GM06990 (cell line): ENCODE measurements around the gene TSPAN3.

Source experiments
- DNase-seq: peaks from one replicate; pipeline ENCODE4 v3.0.0-alpha.2; 2011; ENCODE audit not compliant: insufficient read length; ENCODE audit errors: extremely low read depth
- H3K27me3 ChIP-seq: replicated peaks from 2 replicates; pipeline ENCODE4 v1.6.0; 2011; ENCODE audit warnings: low read length; ENCODE audit not compliant: control insufficient read depth, insufficient read depth
- H3K36me3 ChIP-seq: 2 replicates; pipeline ENCODE4 v1.5.1; 2011; ENCODE audit warnings: low read length; ENCODE audit not compliant: control insufficient read depth, insufficient read depth
- H3K4me3 ChIP-seq: replicated peaks from 2 replicates; pipeline ENCODE4 v1.5.1; 2011; ENCODE audit warnings: low read depth, mild to moderate bottlenecking, control low read depth, low read length
- TF ChIP-seq, protein P1 (sequence below): IDR thresholded peaks from 2 replicates; pipeline ENCODE4 v1.5.1; 2011; ENCODE audit warnings: low read length, control low read depth, mild to moderate bottlenecking, inconsistent platforms; ENCODE audit not compliant: insufficient read depth, poor library complexity, severe bottlenecking

The TSPAN3 gene

DNA sequence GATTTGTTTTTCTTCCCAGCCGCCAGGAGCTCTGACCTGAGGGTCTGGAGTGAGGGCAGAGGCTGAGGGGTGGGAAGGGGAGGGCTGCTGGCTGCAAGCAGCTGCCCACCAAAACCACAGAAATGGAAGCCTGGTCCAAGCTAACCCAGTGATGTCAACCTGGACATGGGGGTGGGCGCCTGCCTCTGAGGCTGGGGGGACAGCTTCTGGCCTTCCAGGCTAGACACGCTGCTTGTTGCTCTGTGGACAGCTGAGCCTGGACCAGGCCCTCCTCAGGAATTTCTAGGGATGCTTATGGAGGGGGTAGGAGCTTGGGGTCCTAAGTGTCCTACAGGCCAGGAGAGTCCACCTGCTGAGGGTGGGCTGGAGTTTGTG lies 54.6 kb downstream of the TSPAN3 start:
- Histone ChIP-seq H3K36me3 (no peaks in the 10 kb centered on the region), H3K27me3 (no peaks in the 10 kb centered on the region), H3K4me3 (no peak overlapping the region)
- TF ChIP-seq, protein P1, sequence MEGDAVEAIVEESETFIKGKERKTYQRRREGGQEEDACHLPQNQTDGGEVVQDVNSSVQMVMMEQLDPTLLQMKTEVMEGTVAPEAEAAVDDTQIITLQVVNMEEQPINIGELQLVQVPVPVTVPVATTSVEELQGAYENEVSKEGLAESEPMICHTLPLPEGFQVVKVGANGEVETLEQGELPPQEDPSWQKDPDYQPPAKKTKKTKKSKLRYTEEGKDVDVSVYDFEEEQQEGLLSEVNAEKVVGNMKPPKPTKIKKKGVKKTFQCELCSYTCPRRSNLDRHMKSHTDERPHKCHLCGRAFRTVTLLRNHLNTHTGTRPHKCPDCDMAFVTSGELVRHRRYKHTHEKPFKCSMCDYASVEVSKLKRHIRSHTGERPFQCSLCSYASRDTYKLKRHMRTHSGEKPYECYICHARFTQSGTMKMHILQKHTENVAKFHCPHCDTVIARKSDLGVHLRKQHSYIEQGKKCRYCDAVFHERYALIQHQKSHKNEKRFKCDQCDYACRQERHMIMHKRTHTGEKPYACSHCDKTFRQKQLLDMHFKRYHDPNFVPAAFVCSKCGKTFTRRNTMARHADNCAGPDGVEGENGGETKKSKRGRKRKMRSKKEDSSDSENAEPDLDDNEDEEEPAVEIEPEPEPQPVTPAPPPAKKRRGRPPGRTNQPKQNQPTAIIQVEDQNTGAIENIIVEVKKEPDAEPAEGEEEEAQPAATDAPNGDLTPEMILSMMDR: no peak
- DNase-seq: no peak

DNA sequence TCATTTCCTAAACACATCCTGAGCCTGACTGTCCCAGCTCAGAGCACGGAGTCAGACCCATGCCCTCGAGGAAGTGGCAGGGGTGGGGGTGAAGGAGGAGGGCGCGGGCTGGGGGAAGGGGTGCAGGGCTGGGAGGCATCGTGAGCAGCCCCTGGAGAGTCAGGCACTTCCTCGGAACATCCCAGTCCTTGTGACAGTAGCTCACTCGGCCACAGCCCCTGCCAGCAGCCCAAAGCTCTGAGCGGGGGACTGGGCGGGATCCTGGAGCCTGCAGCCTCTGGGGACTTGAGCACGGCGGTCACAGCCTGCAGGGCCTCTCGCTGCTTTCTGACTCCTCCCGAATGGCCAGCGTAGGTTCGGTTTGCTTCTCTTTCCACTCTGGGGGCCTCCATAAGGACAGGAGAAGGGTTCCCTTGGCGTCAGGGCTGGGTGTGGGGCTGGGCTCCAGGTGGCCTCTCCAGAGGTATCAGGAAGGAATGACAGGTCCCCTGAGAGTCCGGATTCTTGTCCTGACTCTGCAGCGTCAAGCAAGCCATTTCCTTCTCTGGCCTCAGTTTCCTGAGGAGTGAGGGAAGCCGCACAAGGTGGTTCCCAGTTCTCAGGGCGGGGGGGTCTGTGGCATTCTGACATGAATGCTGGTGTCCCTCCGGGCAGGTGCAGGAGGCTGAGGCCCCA lies 55.1 kb downstream of the TSPAN3 start:
- Histone ChIP-seq H3K27me3 (no peaks in the 10 kb centered on the region), H3K36me3 (no peaks in the 10 kb centered on the region), H3K4me3 (no peak overlapping the region)
- no peak for DNase-seq
- TF ChIP-seq, protein P1: no peak

DNA sequence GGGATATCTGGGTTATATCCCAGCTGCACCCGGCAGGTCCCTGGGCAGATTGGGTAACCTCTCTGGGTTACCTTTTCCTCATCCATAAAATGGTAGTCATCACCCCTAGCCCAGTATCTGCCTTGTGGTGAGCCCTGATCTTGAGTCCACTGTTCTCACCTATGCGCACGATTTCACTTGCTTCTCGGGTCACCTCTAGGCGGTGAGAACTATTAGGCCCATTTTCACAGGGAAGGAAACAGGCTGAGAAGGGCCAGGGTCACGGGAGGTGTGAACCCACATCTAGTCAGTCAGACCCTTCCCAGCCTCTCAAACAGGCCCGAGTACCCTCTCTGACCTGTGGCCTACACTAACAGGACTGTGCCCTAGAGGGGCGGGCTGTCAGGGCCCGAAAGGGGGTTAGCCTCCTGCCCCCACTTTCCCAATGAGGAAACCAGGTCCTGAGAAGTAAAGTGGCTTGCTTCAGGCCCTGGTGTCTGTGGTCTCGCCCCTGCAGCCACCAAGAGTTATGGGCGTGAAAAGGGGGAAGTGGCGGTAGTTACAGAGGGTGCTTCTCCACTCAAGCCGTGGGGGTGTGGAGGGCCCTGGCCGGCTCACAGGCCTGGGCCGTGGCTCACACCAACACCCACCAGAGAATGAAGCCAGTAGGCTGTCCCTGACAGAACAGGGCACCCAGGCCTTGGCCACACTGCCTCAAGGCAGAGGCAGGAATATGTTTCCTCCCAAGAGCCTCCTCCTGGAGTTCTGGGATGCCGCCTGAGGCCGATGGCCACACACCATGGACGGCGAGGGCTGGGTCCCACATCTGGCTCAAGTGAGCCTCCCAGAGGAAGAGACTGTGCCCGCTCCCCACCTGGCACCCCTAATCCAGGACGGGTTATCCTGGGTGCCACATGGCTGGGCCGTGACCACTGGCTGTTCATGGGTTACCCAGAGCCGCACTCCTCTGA lies 56.5 kb downstream of the TSPAN3 start:
- Histone ChIP-seq H3K36me3 (no peaks in the 10 kb centered on the region; the same call in 1 of the 2 replicates), H3K27me3 (no peaks in the 10 kb centered on the region), H3K4me3 (no peak overlapping the region)
- TF ChIP-seq, protein P1: no peak
- peak; percentile 61 for DNase-seq

DNA sequence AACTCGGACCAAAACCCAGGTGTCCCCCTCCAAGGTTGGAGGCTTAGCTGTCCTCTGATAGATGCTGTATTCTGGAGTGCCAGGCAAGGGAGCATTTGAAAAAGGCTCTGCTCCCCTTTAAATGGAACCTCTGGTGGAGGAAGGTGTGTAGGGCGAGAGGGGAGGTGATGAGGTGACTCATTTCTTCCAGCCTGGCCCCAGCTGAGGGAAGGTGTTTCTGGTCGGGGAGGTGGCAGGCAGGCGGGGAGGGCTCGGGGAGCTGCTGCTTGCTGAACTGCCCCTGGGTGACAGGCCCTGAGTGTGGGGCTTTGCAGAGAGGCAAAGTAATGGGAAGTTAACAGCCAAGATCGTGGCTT lies 57.2 kb downstream of the TSPAN3 start:
- no peaks in the 10 kb centered on the region; the same call in 1 of the 2 replicates for H3K36me3 ChIP-seq
- H3K27me3 ChIP-seq: no peaks in the 10 kb centered on the region
- H3K4me3 ChIP-seq: no peak overlapping the region
- TF ChIP-seq, protein P1: no peak
- DNase-seq: peak; percentile 68

DNA sequence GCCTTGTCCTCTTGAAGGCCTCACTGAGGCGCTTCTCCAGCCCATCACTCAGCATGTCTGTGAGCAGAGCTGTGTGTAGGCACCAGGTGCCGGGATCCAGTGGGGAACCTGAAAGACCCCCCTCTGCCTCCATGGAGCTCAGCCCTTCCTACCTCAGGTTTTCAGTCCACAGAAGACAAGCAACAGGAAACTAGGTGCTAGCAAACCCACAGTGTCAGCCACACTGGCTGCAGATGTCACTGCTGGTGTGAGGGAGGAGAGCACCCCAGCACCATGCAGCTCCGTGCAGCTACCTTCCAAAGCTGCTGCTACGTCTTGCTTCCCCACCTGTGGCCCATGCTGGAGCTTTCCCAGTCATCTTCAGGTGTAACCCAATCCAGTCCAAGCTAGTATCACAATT lies 58.0 kb downstream of the TSPAN3 start:
- TF ChIP-seq, protein P1: no peak
- H3K27me3 ChIP-seq: no peaks in the 10 kb centered on the region
- no peak overlapping the region for H3K4me3 ChIP-seq
- DNase-seq: no peak
- H3K36me3 ChIP-seq: no peaks in the 10 kb centered on the region; the same call in 1 of the 2 replicates
